GM12875 (cell line): ENCODE measurements around the gene NCS1.

Source experiments
- H3K4me3 ChIP-seq: one replicate; pipeline ENCODE4 v1.5.1; 2011; ENCODE audit warnings: low read depth, low read length, control low read depth
- TF ChIP-seq, protein P1 (sequence below): IDR thresholded peaks from 2 replicates; pipeline ENCODE4 v1.5.1; 2011; ENCODE audit warnings: low read depth, mild to moderate bottlenecking, control low read depth, inconsistent platforms, low read length, moderate library complexity, borderline replicate concordance; ENCODE audit not compliant: insufficient read depth

Gene NCS1

DNA sequence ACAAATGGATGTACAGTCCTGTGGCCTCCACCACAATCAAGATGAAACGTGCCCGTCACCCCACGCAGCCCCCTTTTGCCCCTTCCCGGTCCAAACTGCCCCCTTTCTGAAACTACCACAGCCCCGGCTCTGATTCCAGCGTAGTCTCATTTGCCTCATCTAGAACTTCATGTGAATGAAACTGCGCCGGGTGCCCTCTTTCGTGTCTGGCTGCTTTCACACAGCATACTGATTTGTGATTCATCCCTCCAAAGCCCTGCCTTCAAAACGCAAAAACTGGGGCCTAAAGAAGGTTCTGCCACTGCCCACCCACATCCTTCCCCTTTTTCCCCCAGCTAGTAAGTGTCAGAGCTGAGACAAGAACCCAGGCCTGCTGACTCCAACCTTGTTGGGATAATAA, 31.5 kb upstream of the NCS1 start:
- H3K4me3 ChIP-seq, result no peak overlapping the region
- TF ChIP-seq, protein P1, sequence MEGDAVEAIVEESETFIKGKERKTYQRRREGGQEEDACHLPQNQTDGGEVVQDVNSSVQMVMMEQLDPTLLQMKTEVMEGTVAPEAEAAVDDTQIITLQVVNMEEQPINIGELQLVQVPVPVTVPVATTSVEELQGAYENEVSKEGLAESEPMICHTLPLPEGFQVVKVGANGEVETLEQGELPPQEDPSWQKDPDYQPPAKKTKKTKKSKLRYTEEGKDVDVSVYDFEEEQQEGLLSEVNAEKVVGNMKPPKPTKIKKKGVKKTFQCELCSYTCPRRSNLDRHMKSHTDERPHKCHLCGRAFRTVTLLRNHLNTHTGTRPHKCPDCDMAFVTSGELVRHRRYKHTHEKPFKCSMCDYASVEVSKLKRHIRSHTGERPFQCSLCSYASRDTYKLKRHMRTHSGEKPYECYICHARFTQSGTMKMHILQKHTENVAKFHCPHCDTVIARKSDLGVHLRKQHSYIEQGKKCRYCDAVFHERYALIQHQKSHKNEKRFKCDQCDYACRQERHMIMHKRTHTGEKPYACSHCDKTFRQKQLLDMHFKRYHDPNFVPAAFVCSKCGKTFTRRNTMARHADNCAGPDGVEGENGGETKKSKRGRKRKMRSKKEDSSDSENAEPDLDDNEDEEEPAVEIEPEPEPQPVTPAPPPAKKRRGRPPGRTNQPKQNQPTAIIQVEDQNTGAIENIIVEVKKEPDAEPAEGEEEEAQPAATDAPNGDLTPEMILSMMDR, result no peak

DNA sequence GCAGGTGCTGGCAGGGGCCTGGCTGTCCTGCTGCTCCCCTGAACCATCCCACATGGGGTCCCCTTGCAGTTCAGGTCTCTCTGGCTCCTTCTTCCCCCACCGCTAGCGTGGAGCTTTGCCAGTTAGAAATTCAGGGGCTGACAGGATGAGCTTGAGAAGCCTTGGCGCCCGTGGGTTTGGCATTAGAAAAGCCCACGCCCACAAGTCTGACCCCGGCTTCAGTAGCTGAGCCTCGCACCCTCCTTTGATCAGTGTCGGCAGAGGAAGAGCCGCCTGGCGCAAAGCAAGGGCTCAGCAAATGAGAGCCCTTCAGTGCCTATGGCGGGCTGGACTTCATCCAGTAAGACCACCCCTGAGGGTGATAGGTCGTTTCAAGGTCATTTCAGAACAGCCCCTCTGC, 30.1 kb upstream of the NCS1 start:
- TF ChIP-seq, protein P1, result no peak
- H3K4me3 ChIP-seq, result no peak overlapping the region

DNA sequence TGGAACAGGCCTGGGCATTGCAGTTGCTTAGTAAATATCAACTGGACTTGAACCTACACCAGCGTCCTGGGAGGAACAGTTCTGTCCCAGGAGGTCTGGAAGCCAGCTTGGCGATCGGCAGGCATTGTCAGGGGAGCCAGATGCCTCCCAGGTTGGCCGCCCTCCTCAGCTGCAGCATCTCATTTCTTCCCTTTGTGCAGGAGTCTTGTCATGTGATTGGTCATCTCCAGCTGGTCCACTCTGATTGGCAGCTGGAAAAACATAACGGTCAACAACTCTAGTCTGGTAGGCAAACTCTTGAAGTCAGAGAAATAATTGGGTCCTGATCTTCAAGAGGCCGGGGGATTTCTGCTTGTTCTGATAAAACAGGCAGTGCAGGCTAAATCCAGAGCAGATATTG, 29.6 kb upstream of the NCS1 start:
- TF ChIP-seq, protein P1, result no peak
- no peak overlapping the region for H3K4me3 ChIP-seq

DNA sequence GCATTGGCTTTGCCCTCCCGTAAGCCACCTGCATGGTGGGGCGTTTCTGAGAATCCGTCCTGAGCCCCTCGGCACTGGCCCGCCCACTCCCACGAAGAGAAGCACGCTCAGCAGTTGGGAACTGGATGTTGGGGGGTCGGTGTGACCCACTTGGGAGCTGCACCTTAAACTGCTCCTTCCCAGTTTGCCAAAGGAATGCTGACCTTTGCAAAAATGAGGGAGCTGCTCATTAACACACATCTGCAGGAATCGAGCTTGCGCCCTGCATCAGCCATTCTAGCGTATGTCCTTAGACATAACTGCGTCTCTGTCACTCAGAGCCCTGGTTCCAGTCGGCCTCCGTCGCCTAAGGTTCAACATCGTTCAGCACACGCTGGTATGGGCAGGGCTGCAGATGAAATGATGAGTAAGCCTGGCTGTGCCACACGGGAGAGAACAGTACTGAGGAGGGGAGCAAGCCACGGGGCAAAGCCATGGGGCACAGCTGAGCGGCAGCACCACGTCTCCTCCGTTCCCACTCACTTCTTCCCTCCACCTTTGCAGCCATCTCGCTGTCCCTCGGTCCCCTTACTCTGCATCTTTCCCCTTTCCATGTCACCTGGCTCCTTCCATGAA, 28.8 kb upstream of the NCS1 start:
- TF ChIP-seq, protein P1, result no peak
- H3K4me3 ChIP-seq, result no peak overlapping the region

DNA sequence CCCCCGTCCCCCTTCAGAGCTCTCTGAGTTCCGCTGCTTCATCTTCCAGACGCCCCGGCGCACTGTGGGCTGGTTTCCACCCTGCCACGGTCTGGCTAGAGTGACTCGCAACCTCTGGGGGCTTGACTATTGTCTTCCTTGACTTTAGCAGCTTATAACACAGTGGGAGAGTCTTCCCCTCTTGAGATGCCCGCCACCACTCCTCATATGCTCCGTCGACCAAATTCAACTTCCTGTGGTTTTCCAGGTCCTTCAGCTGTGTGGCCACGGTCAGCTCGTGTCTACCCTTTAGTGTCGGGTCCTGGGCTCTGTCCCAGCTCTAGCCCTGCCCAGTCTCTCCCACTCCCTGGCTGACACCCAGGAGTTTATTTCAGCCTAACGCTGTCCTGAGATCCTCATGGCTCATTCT, 28.2 kb upstream of the NCS1 start:
- TF ChIP-seq, protein P1, result no peak
- H3K4me3 ChIP-seq, result no peak overlapping the region

DNA sequence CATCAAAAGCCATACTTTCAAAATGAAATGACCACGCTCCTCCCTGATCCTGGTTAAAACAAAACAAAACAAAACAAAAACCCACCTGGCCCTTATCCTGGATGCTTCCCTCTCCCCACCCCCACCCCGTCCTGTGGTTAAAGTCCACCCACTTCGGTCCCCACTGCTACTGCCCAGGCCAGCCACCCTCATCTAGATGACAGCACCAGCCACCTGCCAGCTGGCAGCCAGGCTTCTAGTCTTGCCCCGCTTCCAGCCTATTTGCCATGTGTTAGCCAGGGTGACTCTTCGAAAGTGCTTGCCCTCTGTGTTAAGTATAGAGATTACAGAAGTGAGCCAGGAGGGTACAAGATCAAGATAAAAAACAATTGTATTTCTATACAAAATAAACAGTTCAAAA, 27.5 kb upstream of the NCS1 start:
- H3K4me3 ChIP-seq, result no peak overlapping the region
- TF ChIP-seq, protein P1, result no peak

DNA sequence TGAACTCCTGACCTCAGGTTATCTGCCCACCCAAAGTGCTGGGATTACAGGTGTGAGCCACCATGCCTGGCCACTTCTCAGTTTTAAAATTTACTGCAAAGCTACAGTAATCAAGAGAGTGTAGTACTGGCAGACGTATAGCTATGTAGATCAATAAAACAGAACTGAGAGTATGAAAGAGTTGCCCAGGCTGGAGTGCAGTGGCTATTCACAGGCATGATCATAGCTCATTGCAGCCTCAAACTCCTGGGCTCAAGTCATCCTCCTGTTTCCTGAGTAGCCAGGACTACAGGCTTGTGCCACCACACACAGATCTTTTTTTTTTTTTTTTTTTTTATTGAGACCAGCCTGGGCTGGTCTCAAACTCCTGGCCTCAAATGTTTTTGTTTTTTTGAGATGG, 26.5 kb upstream of the NCS1 start:
- TF ChIP-seq, protein P1, result no peak
- H3K4me3 ChIP-seq, result no peak overlapping the region
